Trophoblast cell (in vitro differentiated cells and primary cell): ENCODE measurements around the gene ACTR1A.

Experiments
- DNase-seq, 2 donors: peaks; one replicate each; pipeline ENCODE4 v3.0.0-alpha.2; 2016
- H2AFZ ChIP-seq: 2 replicates; pipeline ENCODE4 v1.6.1; 2013; ENCODE audit warnings: low read length, moderate library complexity, mild to moderate bottlenecking; ENCODE audit not compliant: insufficient read depth, poor library complexity
- H2AK5ac ChIP-seq: 2 replicates; pipeline ENCODE4 v1.6.1; 2013; ENCODE audit warnings: mild to moderate bottlenecking, low read length
- H2BK120ac ChIP-seq: 2 replicates; pipeline ENCODE4 v1.6.1; 2013; ENCODE audit warnings: low read length, mild to moderate bottlenecking, moderate library complexity; ENCODE audit not compliant: insufficient read depth, poor library complexity
- H2BK12ac ChIP-seq: 2 replicates; pipeline ENCODE4 v1.6.1; 2013; ENCODE audit warnings: mild to moderate bottlenecking, low read length, moderate library complexity
- H2BK5ac ChIP-seq: 2 replicates; pipeline ENCODE4 v1.6.1; 2013; ENCODE audit warnings: low read length, low read depth, moderate library complexity, mild to moderate bottlenecking; ENCODE audit not compliant: poor library complexity
- H3K14ac ChIP-seq: 2 replicates; pipeline ENCODE4 v1.6.1; 2013; ENCODE audit warnings: mild to moderate bottlenecking, low read length
- H3K18ac ChIP-seq: 2 replicates; pipeline ENCODE4 v1.6.1; 2013; ENCODE audit warnings: mild to moderate bottlenecking, low read length
- H3K23ac ChIP-seq: 2 replicates; pipeline ENCODE4 v1.6.1; 2013; ENCODE audit warnings: low read length
- H3K27ac ChIP-seq: 2 replicates; pipeline ENCODE4 v1.5.1; 2013; ENCODE audit warnings: low read depth, mild to moderate bottlenecking, inconsistent platforms, low read length, moderate library complexity
- H3K27me3 ChIP-seq: 2 replicates; pipeline ENCODE4 v1.6.1; 2013; ENCODE audit warnings: inconsistent platforms, mild to moderate bottlenecking, low read length, moderate library complexity; ENCODE audit not compliant: insufficient read depth
- H3K36me3 ChIP-seq, 2 experiments: 1 replicate in 1 of 2; 2 replicates in 1 of 2; pipeline ENCODE4 v1.6.1; 2013; ENCODE audit warnings: low read length in 2 of 2, mild to moderate bottlenecking in 2 of 2, moderate library complexity in 1 of 2; ENCODE audit not compliant: insufficient read depth in 2 of 2, control insufficient read depth in 1 of 2
- H3K4ac ChIP-seq: 2 replicates; pipeline ENCODE4 v1.6.1; 2013; ENCODE audit warnings: low read depth, mild to moderate bottlenecking, low read length, moderate library complexity
- H3K4me1 ChIP-seq, 2 experiments: 1 replicate in 1 of 2; 2 replicates in 1 of 2; pipeline ENCODE4 v1.6.1; 2013; ENCODE audit warnings: low read length in 2 of 2, mild to moderate bottlenecking in 2 of 2, moderate library complexity in 1 of 2; ENCODE audit not compliant: insufficient read depth in 2 of 2, control insufficient read depth in 1 of 2
- H3K4me2 ChIP-seq: 2 replicates; pipeline ENCODE4 v1.6.1; 2013; ENCODE audit warnings: inconsistent platforms, mild to moderate bottlenecking, low read length, moderate library complexity
- H3K4me3 ChIP-seq: 2 replicates; pipeline ENCODE4 v1.5.1; 2013; ENCODE audit warnings: mild to moderate bottlenecking, low read depth, low read length, inconsistent platforms
- H3K79me1 ChIP-seq: one replicate; pipeline ENCODE4 v1.6.1; 2013; ENCODE audit warnings: low read length
- H3K79me2 ChIP-seq: 2 replicates; pipeline ENCODE4 v1.6.1; 2013; ENCODE audit warnings: low read length, mild to moderate bottlenecking; ENCODE audit not compliant: control insufficient read depth, insufficient read depth, poor library complexity
- H3K9ac ChIP-seq: 2 replicates; pipeline ENCODE4 v1.6.1; 2013; ENCODE audit warnings: mild to moderate bottlenecking, low read length
- H3K9me3 ChIP-seq: 2 replicates; pipeline ENCODE4 v1.6.1; 2013; ENCODE audit warnings: low read depth, mild to moderate bottlenecking, control low read depth, inconsistent platforms, low read length; ENCODE audit not compliant: insufficient read depth
- H4K12ac ChIP-seq: 2 replicates; pipeline ENCODE4 v1.6.1; 2013; ENCODE audit warnings: low read depth, mild to moderate bottlenecking, low read length, moderate library complexity
- H4K8ac ChIP-seq: 2 replicates; pipeline ENCODE4 v1.6.1; 2013; ENCODE audit warnings: low read depth, mild to moderate bottlenecking, low read length, moderate library complexity
- H4K91ac ChIP-seq: one replicate; pipeline ENCODE4 v1.6.1; 2013; ENCODE audit warnings: low read depth, mild to moderate bottlenecking, low read length, moderate library complexity
- WGBS: extraction: QIAGEN DNeasy Blood & Tissue Kit; methylation state at CpG from one replicate; pipeline ENCODE4 v1.1.7; 2013; ENCODE audit warnings: missing lambda C conversion rate; ENCODE audit not compliant: insufficient read length, insufficient coverage; ENCODE audit errors: extremely low coverage; 5-methylcytosine and 5-hydroxymethylcytosine counted together

The ACTR1A gene

GRCh38 chr10:102523250-102524029 lies 20.9 kb upstream of the ACTR1A start:
- Histone ChIP-seq H3K9me3 (no peaks in the 10 kb centered on the region), H2BK5ac (no peak overlapping the region), H3K27me3 (no peaks in the 10 kb centered on the region), H2BK12ac (no peak overlapping the region), H2AFZ (no peak overlapping the region), H4K12ac (no peak overlapping the region), H3K79me2 (peaks cover 3% of the 10 kb centered on the region), H3K9ac (no peak overlapping the region), H3K4me2 (no peak overlapping the region), H3K23ac (no peak overlapping the region), H3K27ac (peak overlapping the region; percentile 15), H2AK5ac (no peak overlapping the region), H3K18ac (no peak overlapping the region), H3K79me1 (no peaks in the 10 kb centered on the region), H3K36me3 (peaks cover 12 to 15% of the 10 kb centered on the region in 2 experiments), H3K4me1 (peaks cover 0 to 11% of the 10 kb centered on the region in 2 experiments), H3K4me3 (no peak overlapping the region), H4K91ac (no peak overlapping the region), H3K14ac (no peak overlapping the region), H3K4ac (no peak overlapping the region), H2BK120ac (no peak overlapping the region), H4K8ac (no peak overlapping the region)
- no peak for DNase-seq
- WGBS, result no CpG with 5 or more reads among the region's 7 CpGs

DNA sequence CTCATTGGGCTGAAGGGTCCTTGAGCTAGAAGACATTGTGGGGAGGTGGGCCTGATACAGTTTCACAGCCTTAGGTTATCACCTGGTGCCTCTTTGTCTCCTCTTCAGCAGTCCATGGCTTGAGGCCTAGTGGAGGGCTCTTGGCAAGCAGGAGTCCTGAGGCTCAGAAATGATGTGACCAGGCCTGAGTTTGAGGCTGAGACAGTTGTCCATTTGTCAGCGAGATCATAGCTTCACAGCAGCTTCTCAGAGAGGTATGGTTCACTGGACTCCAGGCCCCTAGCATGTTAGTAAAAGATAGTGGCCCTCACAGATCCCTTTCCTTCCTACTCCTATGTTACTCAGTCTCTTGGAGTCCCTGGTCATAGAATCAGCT lies 20.4 kb upstream of the ACTR1A start:
- H2AK5ac ChIP-seq, result no peak overlapping the region
- no peaks in the 10 kb centered on the region for H3K79me1 ChIP-seq
- H2AFZ ChIP-seq, result no peak overlapping the region
- no peak overlapping the region for H4K8ac ChIP-seq
- no peak overlapping the region for H3K27ac ChIP-seq
- H4K12ac ChIP-seq, result no peak overlapping the region
- no peak overlapping the region for H4K91ac ChIP-seq
- H3K4me3 ChIP-seq, result no peak overlapping the region
- no peak overlapping the region for H3K23ac ChIP-seq
- H3K9me3 ChIP-seq, result no peaks in the 10 kb centered on the region
- no peak overlapping the region for H2BK12ac ChIP-seq
- H3K36me3 ChIP-seq, result peaks cover 12 to 15% of the 10 kb centered on the region in 2 experiments
- no peak overlapping the region for H2BK5ac ChIP-seq
- peak overlapping the region; percentile 37 for H3K4ac ChIP-seq
- no peak overlapping the region for H3K14ac ChIP-seq
- no CpG with 5 or more reads among the region's 1 CpG for WGBS
- no peak for DNase-seq
- no peak overlapping the region for H3K4me2 ChIP-seq
- H3K27me3 ChIP-seq, result no peaks in the 10 kb centered on the region
- no peak overlapping the region for H2BK120ac ChIP-seq
- peaks cover 3% of the 10 kb centered on the region for H3K79me2 ChIP-seq
- no peak overlapping the region for H3K9ac ChIP-seq
- peaks cover under 1 to 11% of the 10 kb centered on the region in 2 experiments for H3K4me1 ChIP-seq
- H3K18ac ChIP-seq, result no peak overlapping the region

DNA sequence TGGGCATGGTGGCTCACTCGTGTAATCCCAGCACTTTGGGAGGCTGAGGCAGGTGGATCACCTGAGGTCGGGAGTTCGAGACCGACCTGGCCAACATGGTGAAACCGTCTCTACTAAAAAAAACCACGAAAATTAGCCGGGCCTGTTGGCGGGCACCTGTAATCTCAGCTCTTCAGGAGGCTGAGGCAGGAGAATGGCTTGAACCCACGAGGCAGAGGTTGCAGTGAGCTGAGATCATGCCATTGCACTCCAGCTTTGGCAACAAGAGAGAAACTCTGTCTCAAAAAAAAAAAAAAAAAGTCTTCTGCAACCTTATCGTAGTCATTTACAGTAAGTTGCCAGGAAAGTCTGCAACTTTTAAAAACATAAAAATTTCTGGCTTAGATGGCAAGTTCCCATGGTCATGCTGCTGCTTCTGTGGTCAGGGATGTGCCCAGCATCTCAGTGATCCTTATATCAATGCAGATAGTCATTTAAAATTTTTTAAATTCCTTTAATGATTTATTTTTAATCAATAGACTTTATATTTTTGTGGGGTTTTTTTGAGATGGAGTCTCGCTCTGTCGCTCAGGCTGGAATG lies 16.8 kb upstream of the ACTR1A start:
- peaks cover 5% of the 10 kb centered on the region for H3K79me2 ChIP-seq
- H3K79me1 ChIP-seq, result no peaks in the 10 kb centered on the region
- peaks cover 10 to 20% of the 10 kb centered on the region in 2 experiments for H3K4me1 ChIP-seq
- peaks cover 15 to 19% of the 10 kb centered on the region in 2 experiments for H3K36me3 ChIP-seq
- no peak overlapping the region for H4K91ac ChIP-seq
- H3K4ac ChIP-seq, result no peak overlapping the region
- H3K14ac ChIP-seq, result no peak overlapping the region
- no peak overlapping the region for H4K12ac ChIP-seq
- no CpG with 5 or more reads among the region's 12 CpGs for WGBS
- H3K23ac ChIP-seq, result no peak overlapping the region
- H2AFZ ChIP-seq, result no peak overlapping the region
- no peaks in the 10 kb centered on the region for H3K9me3 ChIP-seq
- H3K4me2 ChIP-seq, result no peak overlapping the region
- no peak overlapping the region for H2BK120ac ChIP-seq
- no peak overlapping the region for H2BK5ac ChIP-seq
- no peak overlapping the region for H3K9ac ChIP-seq
- H3K4me3 ChIP-seq, result no peak overlapping the region
- no peak overlapping the region for H3K18ac ChIP-seq
- H4K8ac ChIP-seq, result no peak overlapping the region
- no peak for DNase-seq
- no peak overlapping the region for H2BK12ac ChIP-seq
- H3K27me3 ChIP-seq, result no peaks in the 10 kb centered on the region
- H2AK5ac ChIP-seq, result no peak overlapping the region
- no peak overlapping the region for H3K27ac ChIP-seq

DNA sequence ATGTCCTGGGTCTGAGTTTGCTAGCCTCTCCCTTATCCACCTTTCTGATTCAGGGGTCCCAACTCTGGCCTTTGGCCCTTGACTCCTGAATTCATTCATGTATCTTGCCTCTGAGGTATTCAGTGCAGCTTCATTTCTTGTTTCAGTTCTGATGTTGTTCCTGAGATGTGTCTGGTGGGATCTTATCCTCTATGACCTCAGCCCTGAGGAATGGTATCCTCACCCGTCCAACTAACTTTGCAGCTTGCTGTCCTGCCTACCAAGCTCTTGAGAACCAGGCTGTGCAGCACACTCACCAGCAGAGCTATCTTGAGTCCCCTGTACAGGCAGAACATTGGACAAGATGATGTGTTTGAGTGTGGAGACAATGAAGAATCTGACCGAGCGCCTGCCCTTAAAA lies 15.0 kb upstream of the ACTR1A start:
- Histone ChIP-seq H3K4me2 (peak overlapping the region; percentile 11), H2AK5ac (no peak overlapping the region), H3K14ac (no peak overlapping the region), H3K4me3 (no peak overlapping the region), H2AFZ (no peak overlapping the region), H2BK120ac (no peak overlapping the region), H3K9me3 (no peaks in the 10 kb centered on the region), H3K18ac (peak overlapping the region; percentile 56), H3K23ac (no peak overlapping the region), H4K12ac (no peak overlapping the region), H3K27ac (peak overlapping the region; percentile 8), H3K27me3 (no peaks in the 10 kb centered on the region), H3K4me1 (peaks cover 10% of the 10 kb centered on the region in 2 experiments), H3K9ac (no peak overlapping the region), H3K36me3 (peaks cover 22 to 26% of the 10 kb centered on the region in 2 experiments), H3K79me1 (no peaks in the 10 kb centered on the region), H3K4ac (no peak overlapping the region), H3K79me2 (peaks cover 3% of the 10 kb centered on the region), H4K91ac (no peak overlapping the region), H2BK12ac (no peak overlapping the region), H2BK5ac (no peak overlapping the region), H4K8ac (no peak overlapping the region)
- DNase-seq, result no peak
- WGBS, result no CpG with 5 or more reads among the region's 3 CpGs
